AG04450 (cell line): ENCODE results near the gene AVPI1. TPM values are rescaled to one million over a fixed set of nuclear protein-coding genes. Genes with fewer than 3 reads are reported as not detected.
"Not testable (repeated sequence)": the region's sequence is repeated elsewhere in the genome, so short reads cannot be mapped to it uniquely, and the experiment has no call there.

ENCODE experiments used
- CTCF ChIA-PET: fragments of 300-600, 350-600 bp; formaldehyde crosslinking; extraction: SDS; loops from one replicate; lab custom pipeline; 2022; ENCODE audit warnings: antibody characterized with exemption, inconsistent platforms; lab: Charles Lee
- POLR2A ChIA-PET: fragments of 350-600 bp; formaldehyde crosslinking; extraction: SDS; loops from one replicate; lab custom pipeline; 2021; ENCODE audit warnings: antibody characterized with exemption, inconsistent platforms; lab: Yijun Ruan, JAX
- DNase-seq: peaks from one replicate; pipeline ENCODE4 v3.0.0-alpha.2; 2011; ENCODE audit warnings: low read depth, low spot score
- H3K27ac ChIP-seq: one replicate; pipeline ENCODE4 v1.5.1; 2012; ENCODE audit warnings: low read depth, low read length, control low read depth
- H3K27me3 ChIP-seq: one replicate; pipeline ENCODE4 v1.6.0; 2012; ENCODE audit warnings: low read length; ENCODE audit not compliant: control insufficient read depth, insufficient read depth
- H3K4me3 ChIP-seq: 2 replicates; pipeline ENCODE4 v1.5.1; 2011; ENCODE audit warnings: mild to moderate bottlenecking, low read depth, low read length, control low read depth
- H3K9me3 ChIP-seq: 2 replicates; pipeline ENCODE4 v1.5.1; 2012; ENCODE audit warnings: low read length; ENCODE audit not compliant: control insufficient read depth, insufficient read depth
- CTCF ChIP-seq: IDR thresholded peaks from 2 replicates; pipeline ENCODE4 v1.5.1; 2011; ENCODE audit warnings: low read depth, low read length, control low read depth, inconsistent platforms
- polyA plus RNA-seq: library from polyadenylated mRNA; depleted of rRNA; stranded (reverse); fragments of >200 nt; gene quantifications from 2 replicates; pipeline ENCODE4 v1.2.3, GENCODE V29; 2011

The AVPI1 gene
- polyA plus RNA-seq, 1 experiment = 26.5 TPM

- ChIA-PET POLR2A (interaction anchor here (0.6 to 3.0 kb wide), 5 partner anchors 9 to 101 kb away, joined by 3 to 19 read pairs (median 5); partner anchors contain the start of gene AVPI1), CTCF (interaction anchor here (1.0 to 2.0 kb wide), 2 partner anchors 27 to 68 kb away, joined by 3 to 10 read pairs; partner anchors contain the start of gene ANKRD2)
- Histone ChIP-seq H3K27ac (peak within 1 kb of the TSS; percentile 73), H3K4me3 (peak within 1 kb of the TSS; percentile 83), H3K27me3 (no peaks in the 10 kb centered on the region), H3K9me3 (no peaks in the 10 kb centered on the region; the same call in 1 of the 2 replicates)
- DNase-seq = peak; percentile 98
- no peak for TF ChIP-seq CTCF
Measured at GRCh38 chr10:97640174-97640867, 46.7 kb downstream of the AVPI1 start, which contains the start of gene PI4K2A. PI4K2A (plus strand) TSS chr10:97640671; CDS start chr10:97640743, 72 bp downstream.

DNA sequence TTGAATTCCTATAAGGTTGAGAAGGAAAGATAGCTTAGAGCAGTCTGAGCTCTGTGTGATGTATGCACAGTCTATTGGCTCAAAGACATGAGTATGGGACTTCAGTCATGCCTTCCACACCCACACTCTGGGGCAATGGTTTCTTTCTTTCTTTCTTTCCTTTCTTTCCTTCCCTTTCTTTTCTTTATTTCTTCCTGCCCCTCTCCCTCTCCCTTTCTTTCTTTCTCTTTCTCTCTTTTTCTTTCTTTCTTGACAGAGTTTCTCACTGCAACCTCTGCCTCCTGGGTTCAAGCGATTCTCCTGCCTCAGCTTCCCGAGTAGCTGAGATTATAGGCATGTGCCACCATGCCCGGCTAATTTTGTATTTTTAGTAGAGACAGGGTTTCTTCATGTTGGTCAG lies 48.0 kb downstream of the AVPI1 start:
- POLR2A ChIA-PET = interaction anchor here (0.7 kb wide), 1 partner anchor 97 kb away, joined by 3 read pairs; no protein-coding TSS in a partner anchor
- DNase-seq, H3K9me3 ChIP-seq, H3K4me3 ChIP-seq, H3K27me3 ChIP-seq, H3K27ac ChIP-seq: not testable (repeated sequence)
- CTCF ChIA-PET = interaction anchor here (1.1 kb wide), 1 partner anchor 47 kb away, joined by 3 read pairs; no protein-coding TSS in a partner anchor

DNA sequence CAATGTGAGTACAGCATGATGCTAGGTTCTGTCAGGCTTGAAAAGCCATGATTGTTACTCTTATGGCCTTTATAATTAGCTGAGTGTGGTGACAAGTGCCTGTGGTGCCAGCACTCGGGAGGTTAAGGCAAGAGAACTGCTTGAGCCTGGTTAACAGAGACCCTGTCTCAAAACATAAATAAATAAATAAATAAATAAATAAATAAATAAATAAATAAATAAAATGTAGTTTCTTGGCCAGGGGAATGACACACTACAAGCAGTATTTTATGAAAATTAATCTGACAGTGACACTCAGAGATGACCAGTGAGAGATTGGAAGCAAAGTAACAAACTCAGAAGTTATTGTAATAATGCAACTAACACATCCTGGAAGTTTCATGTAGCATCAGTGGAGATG lies 51.5 kb downstream of the AVPI1 start:
- DNase-seq = no peak
- ChIA-PET CTCF (no interaction called here), POLR2A (no interaction called here)
- no peaks in the 10 kb centered on the region for H3K27me3 ChIP-seq
- no peak for TF ChIP-seq CTCF
- H3K4me3 ChIP-seq = no peak overlapping the region
- H3K9me3 ChIP-seq = peaks cover 3% of the 10 kb centered on the region; the same call in 1 of the 2 replicates
- no peak overlapping the region for H3K27ac ChIP-seq

DNA sequence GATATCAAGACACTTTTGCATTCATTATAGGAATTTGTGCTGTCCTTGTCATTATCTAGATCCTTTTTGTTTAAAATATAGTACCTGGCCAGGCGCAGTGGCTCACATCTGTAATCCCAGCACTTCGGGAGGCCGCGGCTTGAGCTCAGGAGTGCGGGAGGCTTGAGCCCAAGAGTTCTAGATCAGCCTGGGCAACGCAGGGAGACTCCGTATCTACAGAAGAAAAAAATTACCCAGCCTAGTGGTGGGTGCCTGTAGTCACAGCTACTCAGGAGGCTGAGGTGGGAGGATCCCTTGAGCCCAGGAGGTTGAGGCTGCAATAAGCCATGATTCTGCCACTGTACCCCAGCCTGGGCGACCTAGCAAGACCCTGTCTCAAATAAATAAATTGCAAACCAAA lies 53.1 kb downstream of the AVPI1 start:
- ChIA-PET POLR2A (no interaction called here), CTCF (no interaction called here)
- DNase-seq = no peak
- peaks cover 3% of the 10 kb centered on the region; the same call in 1 of the 2 replicates for H3K9me3 ChIP-seq
- H3K27me3 ChIP-seq = no peaks in the 10 kb centered on the region
- no peak overlapping the region for H3K4me3 ChIP-seq
- TF ChIP-seq CTCF = no peak
- H3K27ac ChIP-seq = peak overlapping the region; percentile 3

GRCh38 chr10:97632949-97633884 lies 53.8 kb downstream of the AVPI1 start, which contains the start of gene MORN4:
MORN4 (minus strand) TSS chr10:97633500; CDS start chr10:97619653, 13,847 bp downstream.
- POLR2A ChIA-PET = no interaction called here
- Histone ChIP-seq H3K27me3 (no peaks in the 10 kb centered on the region), H3K27ac (peak within 1 kb of the TSS; percentile 3), H3K9me3 (peaks cover 3% of the 10 kb centered on the region; the same call in 1 of the 2 replicates), H3K4me3 (peak within 1 kb of the TSS; percentile 91)
- CTCF ChIA-PET = no interaction called here
- no peak for TF ChIP-seq CTCF
- DNase-seq = peak; percentile 69
